ENCODE measurements around the gene TUBA3D.
"Not testable (repeated sequence)": the region's sequence is repeated elsewhere in the genome, so short reads cannot be mapped to it uniquely, and the experiment has no call there.

The TUBA3D gene

GRCh38 chr2:131516011-131516410, 40.1 kb downstream of the TUBA3D start:
- DNase-seq: no peak

DNA sequence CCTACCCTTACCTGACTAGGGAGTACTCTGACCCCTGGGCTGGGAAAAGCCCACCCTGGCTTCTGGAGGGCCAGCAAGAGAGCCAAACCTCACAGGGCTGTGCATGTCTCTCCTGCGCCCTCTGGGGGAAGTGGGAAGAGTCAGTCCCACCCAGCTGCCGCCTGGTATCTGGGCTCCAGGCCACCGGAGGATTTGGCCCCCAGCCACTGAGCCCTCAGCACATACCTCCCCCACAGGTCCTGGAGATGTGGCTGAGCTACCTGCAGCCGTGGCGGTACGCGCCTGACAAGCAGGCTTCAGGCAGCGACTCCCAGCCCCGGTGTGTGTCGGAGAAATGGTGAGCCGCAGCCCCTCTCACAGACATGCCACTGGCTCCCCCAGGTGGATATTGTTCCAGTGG, 40.7 kb downstream of the TUBA3D start:
- peak; percentile 55 for DNase-seq

DNA sequence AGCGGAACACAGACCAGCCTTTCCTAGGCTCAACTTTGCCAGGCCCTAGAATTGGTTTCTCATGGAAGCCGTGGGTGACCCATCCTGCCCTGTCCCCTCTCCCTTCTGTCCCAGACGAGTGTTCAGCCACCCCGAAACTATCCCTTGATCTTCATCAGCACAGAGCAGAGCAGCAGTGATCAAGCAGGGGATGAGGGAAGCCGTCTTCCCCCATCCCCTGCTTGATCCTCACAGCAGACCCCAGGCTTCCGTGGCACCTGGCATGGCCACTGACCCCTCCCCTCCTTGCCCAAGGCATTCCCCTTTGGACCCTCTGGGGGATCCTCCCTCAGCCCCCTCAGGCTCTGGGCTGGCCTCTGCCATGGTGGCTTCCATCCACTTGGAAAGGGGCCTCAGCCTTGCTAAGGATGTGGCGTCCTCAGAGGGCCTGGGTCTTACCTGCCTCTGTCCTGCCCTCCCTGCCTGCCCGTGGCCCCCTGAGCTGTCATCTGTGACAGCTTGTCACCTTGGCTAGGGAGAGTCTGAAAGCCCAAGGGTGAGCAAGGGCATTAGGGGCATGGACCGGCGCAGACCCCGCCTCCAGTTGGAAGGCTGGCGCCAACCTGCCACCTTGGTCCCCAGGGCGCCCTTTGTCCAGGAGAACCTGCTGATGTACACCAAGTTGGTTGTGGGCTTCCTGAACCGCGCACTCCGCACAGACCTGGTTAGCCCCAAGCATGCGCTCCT, 41.4 kb downstream of the TUBA3D start:
- no peak for DNase-seq

GRCh38 chr2:131517856-131518255, 41.9 kb downstream of the TUBA3D start:
- DNase-seq: not testable (repeated sequence)

GRCh38 chr2:131518531-131518930, 42.6 kb downstream of the TUBA3D start:
- DNase-seq: not testable (repeated sequence)

DNA sequence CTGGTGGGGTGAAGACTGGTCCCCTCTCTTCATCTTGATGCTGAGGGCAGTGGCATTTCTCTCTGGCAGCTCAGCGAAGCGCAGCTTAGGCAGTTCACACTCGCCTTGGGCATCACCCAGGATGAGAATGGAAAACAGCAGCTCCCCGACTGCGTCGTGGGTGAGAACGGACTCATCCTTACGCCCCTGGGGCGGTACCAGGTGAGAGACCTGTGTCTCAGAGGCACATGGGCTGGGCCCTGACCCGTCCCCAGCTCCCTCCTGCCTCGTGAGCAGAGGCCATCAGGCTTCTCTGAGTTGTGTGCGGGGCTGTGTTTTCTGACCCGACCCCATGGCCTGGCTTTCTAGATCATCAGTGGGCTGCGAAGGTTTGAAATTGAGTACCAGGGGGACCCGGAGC, 43.5 kb downstream of the TUBA3D start:
- DNase-seq: no peak

GRCh38 chr2:131519871-131520470, 44.1 kb downstream of the TUBA3D start:
- DNase-seq: not testable (repeated sequence)

- no peak for DNase-seq
These were observed 44.6 kb downstream of the TUBA3D start for GRCh38 chr2:131520526-131520925.

DNA sequence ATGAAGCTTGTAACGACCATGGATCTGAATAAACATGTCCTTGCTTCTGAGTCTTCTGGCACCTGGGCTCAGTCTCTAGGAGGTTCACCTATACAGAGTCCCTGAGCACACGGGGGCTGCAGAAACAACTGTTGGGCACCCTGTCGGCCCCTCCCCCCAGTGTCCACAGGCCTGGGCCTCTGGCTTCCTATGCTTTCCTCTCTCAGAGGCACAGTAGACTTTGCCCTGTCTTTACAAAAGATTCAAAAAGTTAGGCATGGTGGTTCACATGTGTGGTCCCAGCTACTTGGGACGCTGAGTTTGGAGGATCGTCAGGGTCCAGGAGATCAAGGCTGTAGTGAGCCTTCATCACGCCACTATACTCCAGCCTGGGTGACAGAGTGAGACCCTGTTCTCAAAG, 45.6 kb downstream of the TUBA3D start:
- DNase-seq: not testable (repeated sequence)

- DNase-seq: no peak
These were observed 46.3 kb downstream of the TUBA3D start for GRCh38 chr2:131521961-131522781.

DNA sequence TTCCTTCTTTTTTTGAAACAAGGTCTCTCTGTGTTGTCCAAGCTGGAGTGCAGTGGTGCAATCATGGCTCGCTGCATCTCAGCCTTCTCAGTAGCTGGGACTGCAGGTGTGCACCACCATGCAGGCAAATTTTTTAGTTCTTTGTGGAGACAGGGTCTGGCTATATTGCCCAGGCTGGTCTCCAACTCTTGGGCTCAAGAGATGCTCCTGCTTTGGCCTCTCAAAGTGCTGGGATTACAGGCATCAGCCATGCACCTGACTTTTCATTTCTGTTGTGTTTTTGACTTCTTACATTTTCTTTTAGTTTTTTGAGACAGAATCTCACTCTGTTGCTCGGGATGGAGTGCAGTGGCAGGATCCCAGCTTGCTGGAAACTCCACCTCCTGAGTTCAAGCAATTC, 49.3 kb downstream of the TUBA3D start:
- not testable (repeated sequence) for DNase-seq

DNA sequence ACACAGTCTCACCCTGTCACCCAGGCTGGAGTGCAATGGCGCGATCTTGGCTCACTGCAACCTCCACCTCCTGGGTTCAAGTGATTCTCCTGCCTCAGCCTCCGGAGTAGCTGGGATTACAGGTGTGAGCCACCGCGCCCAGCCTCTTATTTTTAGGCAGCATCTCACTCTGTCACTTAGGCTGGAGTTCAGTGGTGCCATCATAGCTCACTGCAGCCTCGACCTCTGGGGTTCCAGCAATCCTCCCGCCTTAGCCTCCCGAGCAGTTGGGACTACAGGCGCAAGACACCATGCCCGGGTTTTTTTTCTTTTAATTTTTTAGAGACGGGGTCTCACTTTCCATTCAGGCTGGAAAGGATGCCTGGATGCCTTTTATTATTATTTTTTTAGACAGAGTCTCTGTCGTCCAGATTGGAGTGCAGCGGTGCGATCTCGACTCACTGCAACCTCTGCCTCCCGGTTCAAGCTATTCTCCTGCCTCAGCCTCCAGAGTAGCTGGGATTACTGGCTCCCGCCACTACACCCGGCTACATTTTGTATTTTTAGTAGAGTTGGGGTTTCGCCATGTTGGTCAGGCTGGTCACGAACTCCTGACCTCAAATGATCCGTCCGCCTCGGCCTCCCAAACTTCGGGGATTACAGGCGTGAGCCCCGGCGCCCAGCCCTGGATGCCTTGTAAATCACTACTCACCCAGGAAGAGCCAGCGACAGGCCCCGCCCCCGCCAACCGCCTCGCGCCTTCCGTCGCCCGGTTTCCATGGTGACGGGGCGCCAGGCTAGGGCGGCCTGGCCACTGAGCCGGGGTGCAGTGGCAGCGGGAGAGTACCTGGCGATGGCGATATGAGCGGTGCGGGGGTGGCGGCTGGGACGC, 51.4 kb downstream of the TUBA3D start, which contains the start of gene CCDC74A:
TSS of gene CCDC74A (plus strand) at position 758 of the 871 bp plus-strand sequence. CDS start at position 841, 83 bp downstream.
- DNase-seq: peak; percentile 68

DNA sequence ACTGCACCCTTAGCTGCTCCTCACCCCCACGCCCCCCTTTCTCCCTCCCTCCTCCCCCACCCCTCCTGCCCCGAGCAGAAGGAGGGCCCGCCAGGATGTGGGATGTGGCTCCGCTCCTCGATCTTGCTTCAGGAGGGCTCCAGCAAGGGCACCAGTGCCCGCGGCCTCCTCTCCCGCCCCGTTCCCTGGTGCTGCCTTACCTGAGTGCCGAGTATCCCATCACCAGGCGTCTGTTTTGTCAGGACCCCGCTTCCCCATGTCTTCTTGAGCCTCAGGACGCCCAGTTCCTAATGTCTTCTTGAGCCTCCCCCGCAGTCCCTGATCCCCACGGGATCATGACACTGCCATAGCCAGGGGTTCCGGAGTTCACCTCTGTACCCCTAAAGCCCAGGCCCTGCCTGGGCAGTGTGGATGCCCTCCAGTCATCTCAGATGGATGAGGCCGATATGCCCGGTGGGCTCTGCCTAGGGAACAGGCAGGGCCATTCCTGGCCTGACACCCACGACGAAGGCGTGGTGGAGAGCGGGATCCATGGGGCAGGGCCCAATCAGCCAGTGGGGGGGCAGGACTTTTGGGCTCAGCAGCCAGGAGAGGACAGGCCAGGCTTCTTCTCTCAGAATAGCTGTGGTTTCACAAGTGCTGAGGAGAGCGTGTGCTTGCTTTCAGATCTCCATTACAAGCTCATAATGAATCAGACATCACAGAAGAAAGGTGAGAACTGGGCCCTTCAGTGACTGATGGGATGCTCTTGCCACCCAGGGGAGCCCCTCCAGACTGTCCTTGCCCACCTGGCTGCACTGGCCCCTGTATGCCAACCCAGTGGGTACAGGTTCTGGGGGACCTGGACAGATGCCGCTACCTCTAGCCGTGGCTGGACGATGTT, 53.3 kb downstream of the TUBA3D start:
- not testable (repeated sequence) for DNase-seq

DNA sequence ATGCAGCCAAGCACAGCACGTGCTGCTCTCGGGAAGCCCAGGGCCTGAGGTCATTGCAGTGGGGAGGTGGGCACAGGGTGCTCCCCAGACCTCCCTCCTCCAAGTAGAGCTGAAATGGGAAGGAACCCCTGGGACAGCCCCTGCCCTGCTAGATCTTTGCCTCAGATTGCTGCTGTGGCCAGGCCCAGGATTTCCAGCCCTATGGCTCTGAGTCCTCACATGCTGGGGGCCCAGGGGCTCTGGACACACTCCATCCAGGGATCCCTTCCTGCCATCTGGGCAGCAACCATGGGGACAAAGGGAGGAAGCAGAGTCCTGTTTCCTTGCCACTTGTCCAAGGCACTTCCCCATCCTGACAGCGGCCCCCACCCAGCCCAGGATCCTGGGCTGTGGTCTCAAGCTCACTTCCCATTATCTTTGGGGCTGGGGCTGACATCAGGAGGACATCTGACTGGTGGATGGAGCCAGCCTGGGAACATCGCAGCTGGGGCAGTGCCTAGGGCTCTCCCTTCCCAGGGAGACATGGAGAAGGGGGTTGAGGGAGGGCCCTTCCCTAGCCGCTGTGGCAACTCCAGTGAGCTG, 54.0 kb downstream of the TUBA3D start:
- DNase-seq: not testable (repeated sequence)

DNA sequence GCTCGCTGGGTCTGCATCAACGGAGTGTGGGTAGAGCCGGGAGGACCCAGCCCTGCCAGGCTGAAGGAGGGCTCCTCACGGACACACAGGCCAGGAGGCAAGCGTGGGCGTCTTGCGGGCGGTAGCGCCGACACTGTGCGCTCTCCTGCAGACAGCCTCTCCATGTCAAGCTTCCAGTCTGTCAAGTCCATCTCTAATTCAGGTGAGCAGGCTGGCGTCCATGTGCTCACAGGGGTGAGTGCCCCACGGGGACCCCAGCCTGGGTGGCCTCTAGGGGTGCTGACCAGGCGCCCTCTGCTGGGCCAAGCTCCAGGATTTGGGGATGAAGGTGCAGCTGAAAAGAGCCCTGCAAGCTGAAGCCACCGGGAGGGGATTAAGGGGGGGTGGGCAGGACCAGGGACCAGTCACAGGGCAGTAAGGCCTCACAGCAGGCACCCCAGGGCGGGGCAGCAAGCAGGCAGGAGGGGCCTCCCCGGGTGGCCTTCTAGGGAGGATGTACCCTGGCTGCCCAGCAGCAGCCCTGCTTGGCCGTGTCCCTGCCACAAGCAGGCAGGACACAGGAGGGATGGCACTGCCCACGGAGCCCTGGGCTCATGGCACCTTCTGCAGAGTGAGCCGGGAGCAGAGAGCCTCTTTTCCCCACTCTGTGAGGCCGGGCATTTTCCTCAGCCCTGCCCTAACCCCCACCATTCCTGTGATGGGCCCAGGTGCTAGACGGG, 54.9 kb downstream of the TUBA3D start:
- not testable (repeated sequence) for DNase-seq

- DNase-seq: not testable (repeated sequence)
These were observed 55.7 kb downstream of the TUBA3D start for GRCh38 chr2:131531547-131532185.

Data from hematopoietic multipotent progenitor cell treated with erythropoietin and hydrocortisone succinate and interleukin-3 and kit ligand, for 4 days (in vitro differentiated cells).